Measurements from ENCODE around the gene TRIM65.
A peak's percentile ranks its signal among the peaks of the same experiment; 100 is the strongest.

TRIM65 gene

DNA sequence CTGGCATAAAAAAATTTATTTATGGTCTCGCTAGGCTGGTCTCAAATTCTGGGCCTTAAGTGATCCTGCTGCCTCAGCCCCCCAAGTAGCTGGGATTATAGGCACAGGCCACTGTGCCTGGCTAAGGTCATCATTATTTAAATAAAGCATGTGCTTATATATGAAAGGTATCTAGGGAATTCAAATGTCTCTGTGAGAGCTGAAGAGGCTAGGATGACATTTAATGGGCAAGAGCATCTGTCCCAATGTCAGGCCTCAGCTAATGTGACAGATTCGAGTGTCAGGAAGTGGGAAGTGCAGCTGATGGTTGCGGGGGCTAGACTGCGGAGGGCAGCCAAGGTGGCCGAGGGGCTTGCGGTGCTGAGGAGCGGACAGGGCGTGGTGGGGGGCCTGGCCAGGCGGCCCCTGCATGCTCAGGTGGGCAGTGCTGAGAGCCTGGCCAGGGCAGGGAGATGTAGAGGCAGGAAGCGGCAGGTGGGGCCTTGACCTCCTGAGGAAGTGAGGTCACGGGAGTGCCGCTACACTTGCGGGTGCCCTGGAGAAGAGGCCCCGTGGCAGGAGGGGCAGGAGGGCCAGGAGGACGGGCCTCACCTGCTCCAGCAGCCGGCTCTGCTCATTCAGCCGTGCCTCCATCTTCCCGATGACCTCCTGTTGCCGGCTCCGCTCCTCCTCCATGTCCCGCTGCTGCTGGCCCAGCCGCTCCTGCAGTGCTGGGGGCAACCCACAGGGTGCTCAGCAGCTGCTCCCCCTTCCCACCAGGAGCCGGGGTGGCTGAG is 20.6 kb upstream of the TRIM65 start:
- DNase-seq (ENCODE audit: low spot score): no peak

DNA sequence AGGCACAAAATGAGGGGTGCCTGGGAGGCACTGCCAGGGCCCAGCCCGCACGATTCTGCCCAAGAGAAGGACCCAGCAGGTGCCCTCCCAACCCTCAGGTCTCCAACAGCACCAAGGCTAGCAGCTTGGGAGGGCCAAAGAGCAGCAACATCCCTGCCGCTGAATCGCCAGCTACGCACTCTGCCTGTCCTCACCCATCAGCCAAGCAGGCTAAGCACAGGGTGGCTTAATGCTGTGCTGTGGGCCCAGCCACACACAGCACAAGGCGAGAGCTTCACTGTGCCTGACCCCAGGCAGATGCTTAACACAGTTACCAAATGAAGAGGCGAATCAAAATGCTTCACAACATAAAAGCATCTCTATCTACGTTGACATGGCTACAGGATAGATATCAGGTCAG is 18.5 kb upstream of the TRIM65 start:
- DNase-seq (ENCODE audit: low spot score): no peak

DNA sequence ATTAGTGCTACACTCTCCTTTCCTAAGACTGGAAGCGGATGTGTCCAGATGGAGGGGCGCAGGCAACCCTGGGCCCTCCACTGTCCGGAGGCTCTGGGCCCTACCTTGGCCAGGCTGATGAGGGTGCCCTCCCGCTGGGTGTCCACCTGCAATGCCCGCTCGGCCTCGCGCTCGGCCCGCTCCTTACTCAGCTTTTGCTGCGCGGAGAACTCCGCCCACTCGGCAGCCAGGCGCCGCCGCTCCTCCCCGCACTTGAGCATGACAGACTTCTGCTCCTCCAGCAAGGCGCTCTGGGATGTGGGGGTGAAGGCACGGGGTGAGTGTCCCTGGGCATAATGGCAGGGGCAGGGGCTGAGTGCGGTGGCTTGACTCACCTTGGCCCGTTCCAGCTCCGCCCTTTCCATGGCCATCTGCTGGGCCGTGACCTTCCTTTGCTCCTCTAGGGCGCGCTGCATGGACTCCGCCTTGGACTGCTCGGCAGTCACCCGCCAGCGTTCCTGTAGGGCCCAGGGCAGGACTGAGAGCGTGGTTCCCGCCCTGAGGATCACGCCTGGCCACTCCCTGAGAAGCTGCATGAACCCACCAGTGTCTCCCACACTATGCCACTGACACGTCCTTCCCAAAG is 18.0 kb upstream of the TRIM65 start:
- DNase-seq (ENCODE audit: low spot score): no peak

DNA sequence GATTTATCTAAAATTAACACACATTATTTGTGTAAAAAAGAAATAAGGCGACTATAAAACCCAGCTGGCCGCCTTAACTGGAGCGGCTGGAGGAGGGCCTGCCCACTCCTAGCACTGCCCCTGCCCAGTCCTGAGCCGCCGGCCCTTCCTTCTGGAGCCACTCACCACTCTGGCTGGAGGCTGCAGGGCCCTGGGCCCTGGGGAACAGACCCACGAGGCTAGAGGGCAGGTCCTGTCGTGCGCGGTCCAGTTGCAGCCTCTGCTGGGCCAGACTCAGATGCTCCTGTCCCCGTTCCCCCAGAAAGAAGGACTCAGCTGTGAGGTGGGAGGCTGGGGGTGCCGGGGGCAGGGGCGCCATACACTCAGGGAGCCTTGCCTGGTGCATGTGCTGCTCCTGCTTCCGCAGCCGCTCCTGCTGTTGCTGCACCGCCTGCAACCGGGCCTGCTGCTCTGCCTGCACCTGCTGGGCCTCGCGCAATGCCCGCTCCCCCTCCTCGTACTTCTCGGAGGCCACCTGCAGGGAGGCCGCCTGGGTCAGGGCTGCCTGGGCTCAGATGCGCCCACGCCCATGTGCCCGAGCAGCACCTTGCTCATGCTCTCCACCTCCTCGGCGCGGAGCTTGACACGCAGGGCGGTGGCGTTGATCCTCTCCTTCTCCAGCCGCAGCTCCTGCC is 16.9 kb upstream of the TRIM65 start:
- no peak for DNase-seq (ENCODE audit: low spot score)

DNA sequence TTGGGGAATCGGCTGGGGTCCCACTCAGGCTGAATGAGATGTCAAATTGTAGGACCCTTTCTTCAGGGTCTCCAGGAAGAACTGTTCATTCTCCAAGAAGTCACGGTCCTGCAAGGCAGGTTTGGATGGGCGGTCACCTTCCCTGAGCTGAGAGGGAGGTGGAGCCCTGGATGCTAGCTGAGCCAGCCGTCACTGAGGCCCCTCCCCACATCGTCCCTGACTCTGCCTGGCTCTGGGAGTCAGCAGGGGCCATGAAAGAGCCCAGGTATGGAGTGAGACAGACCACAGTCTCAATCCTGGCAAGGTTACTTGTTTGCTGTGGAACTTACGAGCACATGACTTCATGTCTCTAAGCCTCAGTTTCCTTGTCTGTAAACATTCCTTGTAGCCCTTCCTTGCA is 13.9 kb upstream of the TRIM65 start:
- no peak for DNase-seq (ENCODE audit: low spot score)

DNA sequence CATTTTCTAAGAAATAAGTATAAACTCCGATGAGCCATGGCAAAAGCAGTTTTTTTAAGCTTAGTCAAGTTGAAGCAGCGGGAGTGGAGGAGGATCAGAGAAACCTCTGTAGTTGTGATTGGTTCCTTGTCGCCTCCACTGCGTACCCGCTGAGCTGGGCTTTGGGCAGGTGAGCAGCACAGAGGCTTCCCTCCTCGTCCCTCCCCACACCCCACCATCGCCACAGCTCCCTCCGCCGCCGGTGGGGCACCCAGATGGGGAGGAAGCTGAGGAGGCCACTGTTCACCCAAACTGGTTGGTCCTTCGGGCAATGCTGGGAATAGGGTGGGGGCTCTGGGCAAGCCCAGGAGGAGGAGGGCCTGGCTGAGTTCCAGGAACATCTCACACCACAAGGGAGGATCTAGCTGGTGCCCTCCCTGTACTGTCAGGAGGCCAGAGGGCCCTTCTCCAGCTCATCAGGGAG is 13.1 kb upstream of the TRIM65 start:
- no peak for DNase-seq (ENCODE audit: low spot score)

DNA sequence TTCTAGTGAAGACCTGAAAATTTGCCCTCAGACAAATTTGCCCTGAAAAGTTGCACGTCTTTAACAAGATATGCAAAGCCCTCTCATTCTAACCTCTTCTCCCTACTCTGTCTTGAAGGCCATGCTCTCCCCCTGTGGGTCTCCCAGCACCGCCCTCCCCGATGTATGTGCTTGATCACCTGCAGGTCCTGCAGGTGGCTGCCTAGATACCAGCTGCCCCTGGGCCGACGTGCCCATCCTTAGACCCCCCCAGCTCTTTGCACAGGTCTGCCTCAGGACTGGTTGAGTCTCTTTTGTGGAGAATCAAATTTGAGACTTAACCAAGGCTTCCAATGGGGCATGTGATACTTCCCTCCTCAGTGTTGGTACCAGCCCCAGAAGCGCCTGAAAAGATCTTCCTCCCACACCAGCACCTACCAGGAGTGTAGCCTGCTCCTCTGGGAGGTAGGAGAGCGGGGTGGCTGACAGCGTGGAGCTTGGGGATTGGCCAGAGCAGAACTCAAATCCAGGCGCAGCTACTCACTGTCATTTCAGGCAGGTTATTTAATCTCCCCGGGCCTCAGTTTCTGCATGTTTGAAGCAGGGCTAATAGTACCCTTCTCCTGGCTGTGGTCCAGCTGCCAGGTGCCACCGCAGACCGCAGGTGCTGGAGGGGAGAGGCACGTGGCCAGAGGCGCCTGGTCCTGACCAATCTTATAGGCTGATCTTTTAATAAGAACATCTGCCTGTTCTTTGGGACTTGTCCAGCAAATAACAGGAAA is 12.5 kb upstream of the TRIM65 start:
- no peak for DNase-seq (ENCODE audit: low spot score)

DNA sequence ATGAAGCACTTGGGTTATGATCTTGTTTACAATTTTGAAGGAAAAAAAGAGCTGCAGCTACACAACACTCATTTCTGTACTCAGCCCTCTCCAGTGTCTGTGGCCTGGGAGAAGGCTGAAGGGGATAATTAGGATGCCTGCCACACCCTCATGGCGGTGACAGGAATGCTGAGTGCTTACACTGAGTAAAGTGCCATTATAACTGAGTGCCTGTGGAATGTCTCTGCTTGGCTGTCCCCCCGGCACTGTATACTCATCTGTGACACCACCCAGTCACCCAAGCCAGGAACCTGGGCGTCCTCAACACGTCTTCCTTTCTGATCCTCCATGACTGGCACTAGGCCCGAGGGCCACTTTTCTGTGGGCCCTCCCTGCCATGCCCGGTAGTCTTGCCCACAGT is 11.4 kb upstream of the TRIM65 start:
- DNase-seq (ENCODE audit: low spot score): no peak

DNA sequence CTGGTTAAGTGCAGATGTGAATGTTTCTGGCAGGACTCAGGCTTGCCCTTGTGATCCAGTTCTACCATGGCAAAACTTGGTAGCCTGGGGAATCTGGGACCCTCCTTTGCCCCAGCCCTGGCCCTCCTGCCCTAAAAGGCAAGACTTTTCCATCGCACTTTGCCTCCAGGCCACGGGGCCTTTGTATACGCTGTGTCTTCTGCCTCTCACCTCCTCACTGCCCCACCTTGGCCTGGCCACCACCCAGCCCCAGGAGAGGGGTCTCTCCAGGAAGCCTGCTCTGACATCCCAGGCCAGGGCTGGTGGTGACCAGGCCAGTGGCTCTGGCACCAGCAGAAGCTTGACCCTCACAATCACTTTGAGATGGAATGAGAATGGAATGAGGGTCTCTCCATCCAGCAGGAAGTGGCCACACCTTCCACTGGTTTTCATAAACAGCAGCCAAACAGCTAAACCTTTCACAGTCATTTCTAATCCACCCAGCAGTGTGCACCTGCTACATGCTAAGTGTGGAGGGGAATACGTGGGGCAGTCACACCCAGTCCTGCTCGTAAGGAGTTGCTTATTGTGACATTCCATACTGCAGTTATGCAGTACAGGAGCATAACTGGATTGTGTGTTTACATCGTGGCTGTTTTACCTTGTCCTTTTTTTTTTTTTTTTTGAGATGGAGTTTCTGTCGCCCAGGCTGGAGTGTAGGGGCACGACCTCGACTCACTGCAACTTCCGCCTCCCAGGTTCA is 9.6 kb upstream of the TRIM65 start:
- DNase-seq (ENCODE audit: low spot score): no peak

DNA sequence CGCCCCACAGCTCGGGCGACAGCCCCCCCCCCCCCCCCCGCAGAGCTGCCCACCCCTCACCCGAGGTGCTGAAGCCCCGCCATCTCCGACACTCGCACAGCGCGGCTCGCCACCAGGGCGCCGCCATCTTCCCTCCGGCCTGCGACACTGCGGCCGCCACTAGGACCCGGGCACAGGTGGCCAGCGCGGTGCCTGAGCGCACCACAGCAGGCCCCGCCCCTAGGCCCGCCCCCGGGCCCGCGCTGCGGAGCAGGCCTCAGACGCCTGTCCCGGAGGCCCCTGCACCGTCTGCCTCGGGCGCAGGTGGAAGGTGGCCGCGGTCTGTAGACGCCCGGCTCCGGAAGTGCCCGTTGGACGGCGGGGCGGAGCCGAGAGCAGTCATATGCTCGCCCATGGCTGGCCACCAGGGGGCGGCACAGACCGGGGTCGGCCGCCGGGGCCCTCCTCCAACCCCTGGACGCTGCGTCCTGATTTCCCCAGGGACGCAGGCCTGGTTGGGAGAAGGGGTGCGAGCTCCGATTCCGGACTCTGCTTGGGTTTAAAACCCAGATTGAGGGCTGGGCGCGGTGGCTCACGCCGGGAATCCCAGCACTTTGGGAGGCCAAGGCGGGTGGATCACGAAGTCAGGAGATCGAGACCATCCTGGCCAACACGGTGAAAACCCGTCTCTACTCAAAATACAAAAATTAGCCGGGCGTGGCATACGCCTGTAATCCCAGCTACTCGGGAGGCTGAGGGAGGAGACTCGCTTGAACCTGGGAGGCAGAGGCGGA is 8.2 kb upstream of the TRIM65 start, which contains the start of gene MRPL38:
MRPL38 (minus strand) TSS at position 136 of the 773 bp plus-strand sequence; CDS start at position 127, 9 bp downstream.
- peak; percentile 89 for DNase-seq (ENCODE audit: low spot score)

DNA sequence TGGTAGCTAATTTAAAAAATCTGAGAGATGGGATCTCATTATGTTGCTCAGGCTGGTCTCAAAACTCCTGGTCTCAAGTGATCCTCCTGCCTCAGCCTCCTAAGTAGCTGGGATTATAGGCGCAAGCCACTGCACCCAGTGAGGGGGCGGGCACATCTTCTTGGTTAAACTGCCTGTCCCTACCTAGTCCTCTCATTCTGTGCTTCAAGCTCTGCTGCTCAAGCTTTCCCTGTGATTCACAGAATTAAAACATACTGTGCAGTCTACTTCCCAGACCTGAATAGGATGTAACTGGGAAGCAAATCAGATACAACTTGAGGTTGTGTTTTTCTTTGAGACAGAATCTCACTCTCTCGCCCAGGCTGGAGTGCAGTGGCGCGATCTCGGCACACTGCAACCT is 5.7 kb upstream of the TRIM65 start:
- DNase-seq (ENCODE audit: low spot score): no peak

DNA sequence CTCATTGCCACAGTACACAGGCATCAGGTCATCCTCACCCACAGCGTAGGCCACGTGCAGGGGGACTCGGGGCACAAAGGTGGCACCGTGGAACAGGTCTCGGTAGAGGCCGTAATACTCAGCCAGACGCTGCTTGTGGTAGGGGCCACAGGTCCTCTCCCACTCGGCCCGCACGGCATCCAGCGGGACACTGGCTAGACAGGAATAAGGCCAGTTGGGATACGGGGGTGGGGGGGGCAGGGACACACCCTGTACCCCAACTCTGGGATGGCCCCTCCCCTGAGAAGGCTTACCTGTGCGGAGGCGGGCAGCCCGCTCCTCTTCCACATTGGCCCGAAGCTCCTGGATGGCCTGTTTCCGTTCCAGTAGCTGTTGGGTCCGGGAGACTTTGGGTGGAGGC is 5.0 kb upstream of the TRIM65 start:
- no peak for DNase-seq (ENCODE audit: low spot score)

DNA sequence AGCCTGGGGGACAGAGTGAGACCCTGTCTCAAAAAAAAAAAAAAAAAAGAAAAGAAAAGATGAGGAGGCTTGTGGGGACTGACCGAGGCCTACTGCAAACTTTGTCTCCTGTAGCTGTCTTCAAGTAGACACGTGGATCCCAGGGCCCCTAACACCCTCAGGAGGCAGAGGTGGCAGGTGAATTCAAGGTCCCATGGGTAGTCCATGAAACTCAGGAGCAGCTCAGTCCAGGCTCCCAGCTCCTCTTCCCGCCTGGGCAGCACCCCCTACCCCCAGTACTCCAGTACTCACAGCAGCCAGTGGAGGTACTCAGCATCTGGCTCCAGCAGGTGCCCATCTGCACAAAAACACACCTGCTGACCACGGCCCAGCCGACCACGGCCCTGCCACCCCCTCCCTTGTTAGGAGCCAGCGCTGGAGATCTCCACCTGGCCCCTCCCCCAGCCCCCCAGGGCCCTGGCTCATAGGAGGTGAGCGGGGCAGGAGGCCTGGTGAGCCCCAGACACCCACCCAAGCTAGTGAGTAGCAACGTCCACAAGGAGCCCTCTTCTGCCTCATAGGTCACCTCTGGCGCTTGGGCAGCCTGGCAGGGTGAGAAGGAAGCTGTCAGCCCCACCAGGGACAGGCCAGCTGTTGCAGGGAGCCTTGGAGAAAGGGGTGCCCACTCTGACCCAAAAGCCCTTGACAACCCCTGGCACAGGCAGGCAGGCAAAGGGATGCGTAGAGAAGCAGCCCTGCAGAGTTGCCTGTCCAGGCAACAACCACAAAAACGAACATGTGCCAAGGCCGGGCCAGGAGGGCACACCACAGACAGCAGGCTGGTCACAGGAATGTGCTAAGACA is 4.2 kb upstream of the TRIM65 start:
- no peak for DNase-seq (ENCODE audit: low spot score)

DNA sequence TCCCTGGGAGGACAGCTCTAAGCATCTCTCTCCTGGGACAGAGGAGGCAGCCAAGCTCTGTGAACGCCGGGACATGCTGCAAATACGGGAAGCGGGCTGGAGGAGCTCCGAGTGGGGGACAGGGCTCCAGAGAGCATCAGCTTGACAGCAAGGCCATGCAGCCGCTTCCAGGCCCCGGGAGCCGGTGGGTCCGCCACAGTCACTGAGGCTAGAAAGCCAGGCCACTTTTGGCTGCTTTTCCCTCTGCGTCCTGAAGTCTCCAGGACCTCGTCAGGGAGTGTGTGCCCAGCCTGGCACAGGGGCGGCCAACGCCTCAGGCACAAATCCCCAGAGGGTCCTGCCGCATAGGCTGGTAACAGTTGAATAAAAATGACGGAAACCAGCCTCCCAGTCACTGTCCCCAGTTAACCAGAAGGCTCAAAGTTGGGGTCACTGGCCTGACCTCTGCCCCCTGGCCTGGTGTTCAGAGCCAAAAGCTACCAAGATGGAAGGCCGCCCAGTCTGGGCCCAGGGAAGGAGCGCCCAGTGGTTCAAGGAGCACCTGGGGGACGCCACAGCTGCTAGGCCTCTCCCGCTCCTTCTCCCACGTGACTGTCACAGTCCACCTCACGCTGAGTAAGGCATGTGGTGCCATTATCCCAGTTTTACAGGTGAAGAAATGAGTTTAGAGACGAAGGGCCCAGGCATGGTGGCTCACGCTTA is 3.2 kb upstream of the TRIM65 start:
- DNase-seq (ENCODE audit: low spot score): no peak

DNA sequence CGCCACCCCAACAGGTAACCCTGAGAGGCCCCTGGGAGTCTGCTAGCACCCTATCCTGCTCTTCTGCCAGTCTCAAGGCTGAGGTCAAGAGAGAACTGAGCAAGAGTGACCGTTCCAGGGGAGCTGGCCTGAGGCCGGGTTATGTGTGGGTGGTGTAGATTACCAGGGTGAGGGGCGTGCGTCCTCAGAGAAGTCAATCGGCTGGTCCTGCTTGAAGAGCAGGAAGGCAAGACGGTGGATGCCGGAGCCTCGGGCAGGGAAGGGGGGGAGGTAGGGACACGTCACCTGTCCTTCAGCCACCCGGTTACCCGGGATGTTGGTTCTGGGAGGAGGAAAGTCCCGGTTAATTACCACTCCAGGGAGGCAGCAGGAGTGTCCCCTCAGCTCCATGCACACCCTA is 2.6 kb upstream of the TRIM65 start:
- no peak for DNase-seq (ENCODE audit: low spot score)

DNA sequence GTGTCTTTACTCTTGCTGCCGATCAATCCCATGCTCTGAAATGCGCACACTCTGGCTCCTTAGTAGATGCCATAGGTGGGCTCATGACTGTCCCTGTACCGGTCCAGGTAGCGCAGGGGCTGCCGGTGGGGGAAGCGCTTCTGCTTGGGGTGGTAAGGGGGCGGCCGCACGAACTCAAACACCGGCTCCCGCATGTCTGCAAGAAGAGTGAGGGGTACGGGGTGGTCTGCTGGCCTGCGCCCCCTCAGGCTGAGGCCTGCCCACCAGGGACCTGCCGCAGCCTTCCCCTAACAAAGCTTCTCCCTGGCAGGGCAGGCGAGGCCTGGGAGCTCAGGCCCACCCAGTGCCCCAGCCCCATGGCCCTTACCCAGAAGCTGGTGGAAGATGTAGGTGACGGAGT is 2.0 kb upstream of the TRIM65 start:
- DNase-seq (ENCODE audit: low spot score): no peak

DNA sequence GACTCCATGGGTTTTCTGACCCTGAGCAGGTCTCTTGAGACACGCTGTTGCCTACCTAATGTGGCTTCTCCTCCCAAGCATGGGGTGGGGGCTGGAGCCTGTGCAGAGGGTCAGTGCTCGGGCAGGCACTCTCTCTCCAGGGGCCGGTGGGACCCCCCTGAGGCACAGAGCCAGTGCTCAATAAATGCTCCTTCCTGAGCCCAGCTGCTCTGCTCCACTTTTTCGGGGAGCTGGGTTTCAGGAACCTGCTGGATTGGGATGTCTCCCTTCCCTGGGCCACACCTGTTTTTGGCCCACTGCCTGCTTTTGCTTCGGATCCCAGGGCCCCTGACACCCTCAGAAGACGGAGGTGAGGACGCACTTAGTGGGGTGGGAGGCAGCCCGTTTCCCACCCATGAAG is 1.3 kb upstream of the TRIM65 start:
- DNase-seq (ENCODE audit: low spot score): no peak

DNA sequence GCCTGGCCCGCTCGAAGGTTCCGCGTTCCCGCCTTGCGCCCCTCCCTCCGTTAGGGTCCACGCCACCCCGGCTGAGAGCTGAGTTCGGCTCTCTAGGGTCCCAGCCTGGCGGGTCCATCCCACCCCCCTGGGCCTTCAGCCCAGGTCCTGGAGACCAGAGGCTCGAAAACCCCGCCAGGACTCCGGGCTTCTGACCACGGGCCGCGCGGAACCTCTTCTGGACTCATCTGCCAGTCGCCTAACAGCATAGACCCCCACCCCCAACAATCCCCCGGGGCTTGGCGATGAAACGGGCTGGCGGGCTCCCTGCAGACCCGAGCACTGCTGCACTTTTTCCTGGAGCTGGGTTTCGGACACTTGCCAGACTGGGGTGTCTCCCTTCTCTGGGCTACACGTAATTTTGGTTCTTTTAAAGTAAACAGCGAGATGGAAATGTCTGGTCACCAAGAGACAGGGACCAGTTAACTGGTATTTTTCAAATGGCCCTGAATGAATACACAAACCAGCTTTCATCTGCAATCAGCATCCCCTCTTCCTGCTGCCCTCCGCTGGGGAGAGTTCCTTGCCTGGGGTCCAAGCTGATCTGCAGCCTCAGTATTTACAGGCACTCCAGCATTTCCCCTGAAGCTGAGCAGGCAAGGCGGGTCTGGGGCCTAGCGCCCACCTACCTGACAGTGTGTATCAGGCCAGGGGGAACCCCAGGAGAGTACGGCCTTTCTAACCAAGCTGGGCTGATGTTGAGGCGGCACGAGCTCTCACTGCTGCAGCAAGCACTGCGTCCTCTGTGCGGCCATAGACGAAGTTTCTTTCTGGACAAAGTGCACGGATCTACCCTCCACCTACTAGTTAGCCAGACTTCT is 639 bp upstream of the TRIM65 start:
- DNase-seq (ENCODE audit: low spot score): no peak

Measured in hematopoietic multipotent progenitor cell treated with erythropoietin and hydrocortisone succinate and interleukin-3 and kit ligand, for 15 days (in vitro differentiated cells).